Measurements from ENCODE around the gene KLHL11. TPM values are rescaled to one million over a fixed set of nuclear protein-coding genes. Genes with fewer than 3 reads are reported as not detected.
"Not testable (repeated sequence)": the region's sequence is repeated elsewhere in the genome, so short reads cannot be mapped to it uniquely, and the experiment has no call there.

The KLHL11 gene
- total and polyA plus RNA-seq, 2 donors (not counting 1 experiment from before 2014, with no cell fraction given), result 8.7 to 24.4 TPM

GRCh38 chr17:41860254-41860931 is 4.8 kb downstream of the KLHL11 start:
- no peak overlapping the region for H3K27ac ChIP-seq (ENCODE audit: insufficient read depth, low read length)
- H3K4me3 ChIP-seq (replicated peaks in 1 of 4; ENCODE audit: control extremely low read depth in 1 of 4, insufficient read depth in 1 of 4, low read depth in 3 of 4, low read length in 4 of 4), result no peak overlapping the region
- H2AFZ ChIP-seq (ENCODE audit: low read length), result no peak overlapping the region
- no peaks in the 10 kb centered on the region for H3K27me3 ChIP-seq (ENCODE audit: control insufficient read depth, insufficient read depth, low read length)
- no peaks in the 10 kb centered on the region for H3K36me3 ChIP-seq (ENCODE audit: control insufficient read depth, insufficient read depth, low read length)
- peaks cover 45% of the 10 kb centered on the region for H3K79me2 ChIP-seq (ENCODE audit: control insufficient read depth, insufficient read depth, low read length)
- DNase-seq (ENCODE audit: low read depth in 2 of 2), result no peak
- peaks cover 2% of the 10 kb centered on the region for H3K4me1 ChIP-seq (ENCODE audit: control insufficient read depth, extremely low read depth, insufficient read depth, low read length)
- H3K9me3 ChIP-seq (ENCODE audit: control insufficient read depth, insufficient read depth, low read depth, low read length), result no peaks in the 10 kb centered on the region
- no peak overlapping the region for H3K4me2 ChIP-seq (ENCODE audit: extremely low read depth, insufficient read depth, low read length)
- TF ChIP-seq CTCF (conservative IDR thresholded peaks at IDR 0.05 in 1 of 2, IDR thresholded peaks at IDR 0.05 in 1 of 2; ENCODE audit: low read depth in 1 of 2, low read length in 2 of 2), result no peak
- no peak for TF ChIP-seq EZH2 (IDR thresholded peaks at IDR 0.05; ENCODE audit: low read length, missing control alignments)
- peaks cover 1% of the 10 kb centered on the region for H4K20me1 ChIP-seq (ENCODE audit: control insufficient read depth, extremely low read depth, insufficient read depth, low read length)
- no peak overlapping the region for H3K9ac ChIP-seq (ENCODE audit: insufficient read depth, low read length)

- not testable (repeated sequence) for H3K9me3 ChIP-seq (ENCODE audit: control insufficient read depth, insufficient read depth, low read depth, low read length); H3K4me3 ChIP-seq (replicated peaks in 1 of 4; ENCODE audit: control extremely low read depth in 1 of 4, insufficient read depth in 1 of 4, low read depth in 3 of 4, low read length in 4 of 4); H3K27me3 ChIP-seq (ENCODE audit: control insufficient read depth, insufficient read depth, low read length); H2AFZ ChIP-seq (ENCODE audit: low read length); H3K36me3 ChIP-seq (ENCODE audit: control insufficient read depth, insufficient read depth, low read length); H3K4me1 ChIP-seq (ENCODE audit: control insufficient read depth, extremely low read depth, insufficient read depth, low read length); H3K27ac ChIP-seq (ENCODE audit: insufficient read depth, low read length); H3K4me2 ChIP-seq (ENCODE audit: extremely low read depth, insufficient read depth, low read length); DNase-seq (ENCODE audit: low read depth in 2 of 2); H4K20me1 ChIP-seq (ENCODE audit: control insufficient read depth, extremely low read depth, insufficient read depth, low read length); H3K79me2 ChIP-seq (ENCODE audit: control insufficient read depth, insufficient read depth, low read length); H3K9ac ChIP-seq (ENCODE audit: insufficient read depth, low read length)
Measured at GRCh38 chr17:41851382-41851781, 13.8 kb downstream of the KLHL11 start.

GRCh38 chr17:41849251-41849990 is 15.8 kb downstream of the KLHL11 start:
- no peak for TF ChIP-seq CTCF (conservative IDR thresholded peaks at IDR 0.05 in 1 of 2, IDR thresholded peaks at IDR 0.05 in 1 of 2; ENCODE audit: low read depth in 1 of 2, low read length in 2 of 2)
- TF ChIP-seq EZH2 (IDR thresholded peaks at IDR 0.05; ENCODE audit: low read length, missing control alignments), result no peak
- Histone ChIP-seq H3K36me3 (ENCODE audit: control insufficient read depth, insufficient read depth, low read length) (peaks cover 5% of the 10 kb centered on the region), H3K27ac (ENCODE audit: insufficient read depth, low read length) (no peak overlapping the region), H3K9me3 (ENCODE audit: control insufficient read depth, insufficient read depth, low read depth, low read length) (no peaks in the 10 kb centered on the region), H4K20me1 (ENCODE audit: control insufficient read depth, extremely low read depth, insufficient read depth, low read length) (no peaks in the 10 kb centered on the region), H3K4me2 (ENCODE audit: extremely low read depth, insufficient read depth, low read length) (no peak overlapping the region), H3K9ac (ENCODE audit: insufficient read depth, low read length) (no peak overlapping the region), H2AFZ (ENCODE audit: low read length) (no peak overlapping the region), H3K4me3 (replicated peaks in 1 of 4; ENCODE audit: control extremely low read depth in 1 of 4, insufficient read depth in 1 of 4, low read depth in 3 of 4, low read length in 4 of 4) (no peak overlapping the region), H3K79me2 (ENCODE audit: control insufficient read depth, insufficient read depth, low read length) (peaks cover 5% of the 10 kb centered on the region), H3K27me3 (ENCODE audit: control insufficient read depth, insufficient read depth, low read length) (no peaks in the 10 kb centered on the region), H3K4me1 (ENCODE audit: control insufficient read depth, extremely low read depth, insufficient read depth, low read length) (no peaks in the 10 kb centered on the region)
- DNase-seq (ENCODE audit: low read depth in 2 of 2), result no peak
